SW480 (cell line): ENCODE results near the gene PITPNM3.
"Not testable (repeated sequence)": the region's sequence is repeated elsewhere in the genome, so short reads cannot be mapped to it uniquely, and the experiment has no call there.

Experiments used
- DNase-seq: peaks from one replicate; pipeline ENCODE4 v3.0.0-alpha.2; 2016; ENCODE audit warnings: low spot score

PITPNM3 gene

GRCh38 chr17:6574687-6575595 lies 18.6 kb upstream of the PITPNM3 start:
- DNase-seq: peak; percentile 60

GRCh38 chr17:6573982-6574686 lies 17.8 kb upstream of the PITPNM3 start:
- DNase-seq: no peak

DNA sequence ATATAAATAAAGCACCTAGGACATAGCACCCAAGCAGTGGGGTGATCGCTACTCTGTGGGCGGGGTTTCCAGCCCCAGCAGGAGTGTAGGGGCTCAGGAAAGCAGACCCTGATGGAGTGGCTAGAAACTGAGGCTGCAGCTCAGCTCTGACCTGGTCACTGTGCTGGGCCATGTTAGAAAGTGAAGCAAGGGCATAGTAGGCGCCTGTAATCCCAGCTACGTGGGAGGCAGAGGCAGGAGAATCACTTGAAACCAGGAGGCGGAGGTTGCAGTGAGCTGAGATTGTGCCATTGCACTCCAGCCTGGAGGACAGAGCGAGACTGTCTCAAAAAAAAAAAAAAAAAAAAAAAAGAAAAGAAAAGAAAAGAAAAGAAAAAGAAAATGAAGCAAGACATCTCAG lies 17.1 kb upstream of the PITPNM3 start:
- not testable (repeated sequence) for DNase-seq

GRCh38 chr17:6572972-6573370 lies 16.6 kb upstream of the PITPNM3 start:
- no peak for DNase-seq

- DNase-seq: no peak
These were observed 15.1 kb upstream of the PITPNM3 start for GRCh38 chr17:6571452-6571781.

GRCh38 chr17:6570731-6571451 lies 14.5 kb upstream of the PITPNM3 start:
- no peak for DNase-seq

DNA sequence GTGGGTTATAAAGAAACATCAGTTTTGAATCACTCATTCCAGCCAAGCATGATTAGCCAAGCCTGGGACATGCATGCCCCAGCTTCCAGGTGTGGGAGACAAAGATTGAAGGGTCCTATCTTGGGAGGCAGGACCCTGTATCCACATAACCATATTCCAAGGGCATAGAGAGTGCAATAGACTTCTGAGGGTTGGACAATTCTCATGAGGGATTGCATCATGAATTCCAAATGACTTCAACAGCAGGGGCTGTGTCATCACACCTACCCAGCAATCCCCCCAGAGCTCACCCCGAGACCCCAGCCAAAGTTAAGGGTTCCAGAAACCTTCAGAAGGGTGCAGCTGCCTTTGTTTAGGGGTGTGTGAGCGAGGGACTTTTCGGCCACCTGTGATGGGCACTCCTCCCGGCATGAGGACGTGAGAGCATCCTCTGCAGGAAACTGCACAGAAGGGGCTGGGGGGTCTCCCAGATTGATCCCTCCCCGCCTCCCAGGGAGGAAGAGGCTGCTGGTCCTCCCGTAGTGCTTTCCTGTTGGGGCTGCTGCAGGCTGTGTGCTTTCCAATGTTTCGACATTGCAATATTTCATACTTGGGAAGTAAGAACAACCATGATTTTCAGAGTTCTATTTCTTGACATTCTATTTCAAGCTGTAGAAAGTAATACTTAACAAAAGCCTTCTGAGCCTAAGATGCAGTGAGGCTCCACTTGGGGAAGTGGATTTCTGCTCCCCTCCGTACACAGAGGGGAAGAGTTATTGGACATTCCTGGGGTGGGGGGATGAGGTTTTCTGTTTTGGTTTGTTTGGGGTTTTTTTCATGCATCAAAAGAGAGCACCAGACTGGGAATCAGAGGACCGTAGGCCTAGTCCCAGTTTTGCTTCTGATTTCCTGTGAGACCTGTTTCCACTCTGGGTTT lies 13.3 kb upstream of the PITPNM3 start:
- no peak for DNase-seq

- no peak for DNase-seq
These were observed 11.9 kb upstream of the PITPNM3 start for GRCh38 chr17:6568184-6568758.

- DNase-seq: no peak
These were observed 11.3 kb upstream of the PITPNM3 start for GRCh38 chr17:6567528-6568183.

DNA sequence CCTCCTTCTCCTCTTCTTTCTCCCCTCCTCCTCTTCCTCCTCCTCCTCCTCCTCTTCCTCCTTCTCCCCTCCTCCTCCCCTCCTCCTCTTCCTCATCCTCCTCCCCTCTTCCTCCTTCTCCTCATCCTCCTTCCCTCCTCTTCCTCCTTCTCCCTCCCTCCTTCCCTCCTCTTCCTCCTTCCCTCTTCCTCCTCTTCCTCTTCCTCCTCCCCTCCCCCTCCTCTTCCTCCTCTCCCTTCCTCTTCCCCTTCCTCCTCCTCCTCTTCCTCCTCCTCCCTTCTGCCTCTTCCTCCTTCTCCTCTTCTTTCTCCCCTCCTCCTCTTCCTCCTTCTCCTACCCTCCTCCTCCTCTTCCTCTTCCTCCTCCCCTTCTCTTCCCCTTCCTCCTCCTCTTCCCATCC lies 5.1 kb upstream of the PITPNM3 start:
- no peak for DNase-seq

DNA sequence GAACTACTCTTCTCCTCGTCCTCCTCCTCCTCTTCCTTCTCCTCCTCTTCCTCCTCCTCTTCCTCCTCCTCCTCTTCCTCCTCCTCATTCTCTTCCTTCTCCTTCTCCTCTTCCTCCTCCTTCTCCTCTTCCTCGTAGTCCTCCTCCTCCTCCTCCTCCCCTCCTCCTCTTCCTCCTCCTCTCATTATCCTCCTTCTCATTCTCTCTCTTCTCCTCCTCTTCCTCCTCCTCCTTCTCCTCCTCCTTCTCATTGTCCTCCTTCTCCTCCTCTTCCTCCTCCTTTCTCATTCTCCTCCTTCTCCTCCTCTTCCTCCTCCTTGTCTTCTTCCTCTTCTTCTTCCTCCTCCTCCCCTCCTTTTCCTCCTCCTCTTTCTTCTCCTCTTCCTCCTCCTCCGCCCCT lies 4.1 kb upstream of the PITPNM3 start:
- DNase-seq: no peak

GRCh38 chr17:6559753-6560215 lies 3.4 kb upstream of the PITPNM3 start:
- no peak for DNase-seq

GRCh38 chr17:6558932-6559752 lies 2.8 kb upstream of the PITPNM3 start:
- no peak for DNase-seq

GRCh38 chr17:6558276-6558675 lies 1.9 kb upstream of the PITPNM3 start:
- DNase-seq: no peak

DNA sequence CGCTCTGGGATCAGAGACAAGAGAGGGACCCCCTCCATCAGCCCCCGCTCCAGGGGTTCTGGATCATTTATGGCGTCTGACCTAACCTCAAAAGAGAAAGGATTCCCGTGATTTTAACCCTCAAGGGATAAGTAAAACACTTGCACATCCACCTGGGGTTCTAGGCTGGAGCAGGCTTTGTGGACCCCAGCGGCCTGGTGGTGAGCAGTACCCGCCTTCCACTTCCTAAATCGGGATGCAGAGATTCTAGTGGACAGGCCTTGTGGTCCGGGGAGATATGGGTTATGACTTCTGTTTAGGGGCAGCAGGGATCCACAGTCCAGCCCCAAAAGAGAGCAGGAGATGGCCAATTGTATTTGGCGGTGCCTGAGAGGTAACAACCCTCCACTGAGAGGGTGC lies 684 bp upstream of the PITPNM3 start:
- no peak for DNase-seq

DNA sequence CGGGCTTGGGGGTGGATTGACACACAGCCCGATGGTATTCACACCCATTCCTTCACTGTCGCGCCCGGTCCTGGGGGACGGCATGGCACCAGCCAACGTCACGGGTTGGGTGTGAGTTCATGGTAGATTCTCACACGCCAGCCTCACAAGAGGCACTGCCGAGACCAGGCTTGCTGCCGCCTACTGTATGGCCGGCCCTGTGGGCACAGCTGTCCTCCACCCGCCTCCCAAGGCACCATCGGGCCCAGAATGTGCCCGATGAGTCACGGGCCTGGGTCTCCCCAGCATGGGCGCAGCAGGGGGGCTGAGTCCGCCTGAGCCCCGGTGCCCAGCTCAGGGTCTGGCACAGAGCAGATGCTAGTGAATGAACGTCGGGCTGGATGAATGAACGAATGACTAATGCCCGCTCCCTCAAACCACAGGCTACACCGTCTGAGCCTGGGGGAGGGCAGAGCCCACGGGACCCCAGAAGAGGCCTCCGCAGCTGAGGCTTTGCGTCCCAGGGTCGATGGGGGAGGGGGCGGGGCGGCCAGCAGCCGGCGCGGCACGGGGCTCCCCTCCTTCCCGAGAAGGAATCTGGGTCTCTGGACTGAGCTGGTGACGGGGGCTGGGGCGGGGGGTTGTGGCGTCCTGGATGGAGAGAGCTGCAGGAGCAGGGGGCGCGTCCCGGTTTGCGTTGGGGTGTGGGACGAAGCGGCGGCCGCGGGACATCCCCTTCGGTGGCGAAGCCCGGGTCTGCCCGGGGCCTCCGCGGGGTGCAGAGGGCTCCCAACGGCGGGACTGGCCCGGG lies 829 bp downstream of the PITPNM3 start:
- peak; percentile 55 for DNase-seq

- no peak for DNase-seq
These were observed 1.5 kb downstream of the PITPNM3 start for GRCh38 chr17:6554871-6555330.

- no peak for DNase-seq
These were observed 2.0 kb downstream of the PITPNM3 start for GRCh38 chr17:6554342-6554741.
